ENCODE data around the gene HSD11B2. TPM values are rescaled to one million over a fixed set of nuclear protein-coding genes. Genes with fewer than 3 reads are reported as not detected.

Gene HSD11B2
- total and polyA plus RNA-seq, 2 of the 4 experiments (the other 2 are of a cell fraction): 0.26 TPM; not detected in 1

DNA sequence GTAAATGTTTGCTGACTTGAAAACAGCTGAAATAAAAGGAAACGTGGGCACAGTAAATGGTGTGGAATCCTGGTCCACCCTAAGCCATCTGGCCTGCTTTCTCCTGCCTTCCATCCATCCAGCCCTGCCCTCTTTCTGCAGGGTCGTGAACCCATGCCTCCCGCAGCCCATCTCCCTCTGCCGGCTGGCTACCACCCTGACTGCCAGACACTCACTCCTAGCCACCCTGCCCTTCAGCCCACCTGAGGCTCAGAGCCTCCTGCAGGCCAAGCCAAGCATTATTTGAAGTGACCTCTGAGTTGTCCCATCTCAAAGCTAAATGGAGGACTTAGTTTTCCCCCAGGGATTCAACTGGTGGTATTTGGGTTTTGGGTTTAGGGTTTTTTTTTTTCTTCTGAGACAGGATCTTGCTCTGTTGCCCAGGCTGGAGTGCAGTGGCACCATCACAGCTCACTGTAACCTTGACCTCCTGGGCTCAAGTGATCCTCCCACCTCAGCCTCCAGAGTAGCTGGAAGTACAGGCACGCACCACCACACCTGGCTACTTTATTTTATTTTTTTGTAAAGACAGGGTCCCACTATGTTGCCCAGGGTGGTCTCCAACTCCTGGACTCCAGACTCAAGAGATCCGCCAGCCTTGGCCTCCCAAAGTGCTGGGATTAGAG lies 23.0 kb upstream of the HSD11B2 start:
- DNase-seq: no peak
- Histone ChIP-seq H4K8ac (ENCODE audit: low read depth in 2 of 2, low read length in 2 of 2) (peak overlapping the region in 1 of 2 experiments; percentile 60; a peak in 2 of 4 replicates), H3K4ac (ENCODE audit: low read depth, low read length) (no peak overlapping the region; the same call in 1 of the 2 replicates), H3K14ac (replicated peaks; ENCODE audit: low read depth, low read length) (peak overlapping the region; percentile 52; the same call in 1 of the 2 replicates), H2BK20ac (ENCODE audit: low read depth, low read length) (no peak overlapping the region), H3K18ac (ENCODE audit: low read depth, low read length) (no peak overlapping the region), H3K4me2 (ENCODE audit: low read depth, low read length) (no peak overlapping the region), H4K91ac (ENCODE audit: insufficient read depth, low read depth, low read length) (no peak overlapping the region), H3K27ac (ENCODE audit: insufficient read depth, low read length) (no peak overlapping the region), H2AK9ac (replicated peaks; ENCODE audit: low read depth, low read length, poor library complexity) (no peak overlapping the region), H3K4me1 (ENCODE audit: control insufficient read depth, insufficient read depth, low read length) (peaks cover 17% of the 10 kb centered on the region), H3K4me3 (ENCODE audit: insufficient read depth, low read depth, low read length) (no peak overlapping the region), H2AFZ (replicated peaks; ENCODE audit: low read length, poor library complexity) (peak overlapping the region; percentile 88), H3K79me1 (ENCODE audit: low read depth in 1 of 2, low read length in 2 of 2) (peaks cover 0 to 10% of the 10 kb centered on the region in 2 experiments; a peak in 2 of 4 replicates), H3K23ac (ENCODE audit: low read depth, low read length) (no peak overlapping the region), H4K5ac (ENCODE audit: low read depth, low read length) (no peak overlapping the region), H2AK5ac (ENCODE audit: low read depth, low read length) (peak overlapping the region; percentile 84; the same call in 1 of the 2 replicates), H3K36me3 (ENCODE audit: control insufficient read depth, insufficient read depth, low read length) (no peaks in the 10 kb centered on the region), H3K27me3 (ENCODE audit: control insufficient read depth, insufficient read depth, low read length) (no peaks in the 10 kb centered on the region), H3K56ac (ENCODE audit: extremely low read depth, insufficient read depth, low read length) (no peak overlapping the region), H3K9me1 (ENCODE audit: insufficient read depth, low read length) (peaks cover 12% of the 10 kb centered on the region), H2BK5ac (ENCODE audit: low read depth, low read length, poor library complexity, severe bottlenecking) (no peak overlapping the region), H3K9me3 (ENCODE audit: control insufficient read depth, insufficient read depth, low read length) (no peaks in the 10 kb centered on the region), H2BK120ac (ENCODE audit: low read depth, low read length) (peak overlapping the region; percentile 76; the same call in 1 of the 2 replicates), H2BK15ac (ENCODE audit: low read depth, low read length) (no peak overlapping the region), H3K9ac (ENCODE audit: low read depth, low read length) (no peak overlapping the region), H4K20me1 (ENCODE audit: insufficient read depth, low read length) (no peaks in the 10 kb centered on the region)
- no peak for ATAC-seq (ENCODE audit: low read depth)
- 80% methylated on average over 1 of the region's 6 CpGs; no CpG with 5 or more reads in 1 of the 2 experiments for whole genome bisulfite sequencing, 2 experiments (ENCODE audit: extremely low coverage in 2 of 2, insufficient read length in 1 of 2)
- CTCF ChIA-PET: interaction anchor here (1.2 to 1.8 kb wide), 3 partner anchors 8 to 20 kb away, joined by 3 to 5 read pairs (median 4); no protein-coding TSS in a partner anchor
- in situ Hi-C loops (cut with MboI; ENCODE audit: low sequenced_read_pairs): no loop called here
- dilution Hi-C loops (cut with HindIII; ENCODE audit: low sequenced_read_pairs, unreplicated experiment): no loop called here
- POLR2A ChIA-PET (ENCODE audit: unreplicated experiment): no interaction called here
- TF ChIP-seq ELK1 (IDR thresholded peaks at IDR 0.05; ENCODE audit: borderline replicate concordance, low read depth, low read length): no peak
- 0 out of 2 replicates have a peak, but pooled peaks have one; percentile 2 for TF ChIP-seq CTCF (conservative IDR thresholded peaks at IDR 0.05; ENCODE audit: low read depth, low read length)
- BruUV-seq (replicated peaks): no TSS peak
- intact Hi-C loops (cut with micrococcal nuclease): no loop called here

Measured in IMR-90 (cell line).